Activated T-cell treated with anti-CD3 and anti-CD28 coated beads for 1 hour (primary cell): Measurements from ENCODE around the gene MYBPC1.

Experiments
- DNase-seq: peaks from one replicate; pipeline ENCODE4 v3.0.0-alpha.2; 2020; ENCODE audit warnings: low read depth

MYBPC1 gene

DNA sequence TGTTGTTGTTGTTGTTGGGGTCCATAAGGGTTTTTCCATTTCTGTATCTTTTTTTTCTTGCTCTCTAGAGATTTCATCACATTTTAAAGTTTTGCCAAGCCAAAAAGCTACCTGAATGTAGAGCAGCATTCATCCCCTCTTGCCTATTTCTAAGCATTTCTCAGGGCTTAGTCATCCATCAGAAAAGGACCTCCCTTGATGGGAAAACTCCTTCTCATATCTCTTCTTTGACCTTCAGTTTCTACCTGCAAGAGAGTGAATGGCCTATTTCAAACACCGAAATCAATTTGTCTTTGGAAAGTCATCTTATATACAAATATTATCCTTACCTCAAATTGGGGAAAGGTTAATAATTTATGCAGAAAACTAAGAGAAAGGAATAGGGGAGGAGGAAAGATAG is 4.5 kb downstream of the MYBPC1 start:
- no peak for DNase-seq

DNA sequence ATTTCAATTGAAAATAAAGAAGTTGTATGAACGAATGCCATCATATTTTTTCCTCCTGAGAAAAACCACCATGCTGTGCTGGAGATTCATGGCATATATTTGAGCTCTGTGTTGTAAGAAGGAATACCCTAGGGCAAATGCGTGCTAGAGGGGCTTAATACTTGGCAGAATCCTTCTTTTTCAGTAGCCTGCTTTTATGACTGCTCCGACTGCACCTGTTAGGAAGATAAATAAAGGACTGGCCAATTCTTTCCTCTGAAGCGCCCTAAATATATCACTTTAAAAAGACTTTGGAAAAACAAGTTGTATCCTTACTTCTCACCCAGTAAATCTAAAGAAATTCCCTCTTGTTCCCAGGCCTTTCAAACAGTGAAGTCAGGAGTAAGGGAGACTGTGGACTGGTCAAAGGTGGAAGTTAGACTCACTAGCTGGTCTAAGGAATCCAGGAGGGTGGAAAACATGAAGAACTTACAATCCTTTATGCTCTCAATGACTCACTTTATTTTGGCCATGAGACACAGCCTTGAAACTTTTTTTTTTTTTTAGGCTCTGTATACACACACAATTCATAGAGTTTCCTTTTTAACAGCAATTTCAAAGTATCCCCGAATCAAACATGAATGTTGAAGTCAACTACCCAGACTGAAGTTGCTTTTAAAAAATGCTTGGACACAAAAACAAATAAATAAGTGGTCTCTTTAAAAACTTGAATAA is 5.2 kb downstream of the MYBPC1 start:
- DNase-seq, result no peak

DNA sequence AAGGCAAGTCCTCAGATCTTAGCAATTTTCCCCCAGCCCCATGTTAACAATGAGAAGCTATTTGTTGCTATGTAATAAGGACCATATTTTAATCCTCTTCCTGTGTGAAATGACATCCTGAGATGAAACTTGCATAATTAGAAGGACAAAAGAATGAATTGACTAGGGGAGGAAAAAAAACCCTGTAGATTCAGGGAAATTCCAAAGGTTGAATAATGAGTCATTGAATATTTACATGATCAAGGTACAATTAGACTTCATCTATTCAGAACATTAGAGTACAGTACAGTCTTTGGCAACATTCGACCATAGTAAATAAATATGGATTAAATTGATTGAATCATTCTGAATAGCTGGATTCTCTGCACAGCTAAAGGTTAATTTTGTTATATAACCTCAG is 9.4 kb downstream of the MYBPC1 start:
- DNase-seq, result no peak

DNA sequence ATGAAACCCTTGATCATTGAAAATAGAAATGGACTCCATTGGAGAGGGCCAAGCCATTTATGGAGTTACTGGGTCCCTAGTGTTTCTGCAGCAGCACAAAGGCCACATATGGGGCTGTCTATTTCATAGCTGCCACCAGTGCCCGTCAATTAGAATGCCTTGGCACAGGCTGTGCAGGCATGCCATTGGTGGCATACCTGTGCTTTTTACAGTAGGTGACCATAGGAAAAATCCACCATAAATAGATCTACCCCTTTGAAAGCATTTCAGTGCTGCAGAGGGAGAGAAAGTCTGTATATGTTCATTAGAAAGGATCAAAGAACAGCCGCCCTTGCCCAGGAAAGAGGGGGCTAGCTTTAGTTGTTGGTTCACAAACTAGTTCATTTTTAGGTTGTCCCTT is 13.1 kb downstream of the MYBPC1 start:
- DNase-seq, result no peak

DNA sequence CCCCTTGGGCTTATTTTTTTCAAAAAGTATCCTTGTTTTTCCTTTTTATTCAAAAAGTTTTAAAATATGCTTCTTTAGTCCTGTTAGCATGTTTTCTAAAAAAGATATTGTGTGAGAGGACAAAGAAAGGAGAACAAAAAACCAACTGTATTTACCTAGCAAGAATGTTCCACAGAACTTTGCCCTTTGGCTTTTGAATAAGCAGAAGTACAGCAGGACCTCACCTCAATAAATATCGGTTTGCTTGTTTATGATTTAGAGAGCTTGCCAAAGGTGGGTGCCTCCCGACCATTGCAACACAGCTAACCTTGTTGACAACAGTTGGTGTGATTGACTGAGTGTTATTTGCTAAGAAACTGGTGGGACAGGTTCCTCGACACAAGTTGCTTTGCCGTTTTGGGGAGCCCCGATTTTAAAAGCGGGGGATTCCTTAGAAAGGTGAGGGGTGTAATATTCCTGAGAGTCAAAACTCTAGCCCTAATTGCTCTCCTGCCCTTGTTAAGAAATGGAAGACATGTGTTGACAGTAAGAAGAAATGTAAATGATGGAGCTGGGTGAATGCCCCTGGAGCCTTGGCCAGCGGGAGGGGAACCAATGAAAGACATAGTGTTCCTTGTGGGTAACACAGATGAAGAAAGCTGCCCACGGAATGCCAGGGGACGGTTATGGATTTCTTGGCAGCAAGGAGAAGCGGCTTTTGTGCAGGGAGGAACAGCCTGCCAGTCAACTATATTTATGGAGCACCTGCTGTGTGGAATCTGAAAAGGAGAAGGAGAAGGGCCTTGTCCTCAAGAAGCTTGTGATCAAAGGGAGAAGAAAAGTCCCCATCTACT is 13.7 kb downstream of the MYBPC1 start:
- DNase-seq, result no peak

DNA sequence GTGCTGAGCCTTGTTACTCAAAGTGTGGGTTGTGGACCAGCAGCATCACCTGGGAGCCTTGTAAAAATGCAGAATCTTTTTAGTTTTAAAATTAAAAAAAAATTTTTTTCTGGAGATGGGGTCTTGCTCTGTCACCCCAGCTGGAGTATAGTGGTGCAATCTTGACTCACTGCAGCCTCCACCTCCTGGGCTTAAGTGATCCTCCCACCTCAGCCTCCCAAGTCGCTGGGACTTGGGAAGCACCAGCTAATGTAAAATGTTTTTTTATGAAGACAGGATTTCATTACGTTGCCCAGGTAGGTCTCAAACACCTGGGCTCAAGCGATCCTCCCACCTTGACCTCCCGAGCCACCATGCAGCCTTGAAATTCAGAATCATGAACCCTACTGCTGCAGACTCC is 14.4 kb downstream of the MYBPC1 start:
- no peak for DNase-seq

DNA sequence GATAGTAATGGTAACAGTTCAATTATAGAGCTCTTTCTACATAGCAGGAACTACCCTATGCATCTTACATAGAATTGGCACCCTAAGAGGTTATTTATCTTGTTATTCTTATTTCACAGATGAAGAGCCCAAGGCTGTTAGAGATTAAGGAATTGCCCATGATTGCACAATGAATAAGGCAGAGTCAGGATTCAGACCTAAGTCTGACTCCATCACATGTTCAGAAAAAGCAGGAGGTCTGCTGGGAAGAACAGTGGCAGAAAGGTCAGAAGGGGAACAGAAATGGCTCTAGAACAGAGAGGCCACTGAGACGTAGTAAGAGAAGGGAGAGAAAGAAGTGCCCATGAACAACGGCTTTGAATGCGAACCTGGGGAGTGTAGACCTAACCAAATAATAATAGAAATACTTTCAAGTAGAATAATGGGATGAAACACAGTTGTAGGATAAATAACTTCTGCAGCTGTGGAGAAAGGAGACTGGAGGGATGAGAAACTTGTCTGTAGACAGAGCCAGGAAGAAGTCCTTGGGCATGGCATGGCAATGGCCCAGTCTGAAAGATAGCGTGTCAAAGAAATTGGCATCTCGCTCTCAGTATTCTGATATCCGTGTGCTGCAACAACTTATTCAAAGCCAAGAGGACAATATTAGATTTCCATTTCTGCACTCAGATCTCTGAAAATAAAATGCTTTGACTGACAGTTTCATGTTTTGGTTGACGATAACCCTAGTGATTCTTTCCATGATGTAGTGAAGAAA is 17.6 kb downstream of the MYBPC1 start:
- DNase-seq, result no peak

DNA sequence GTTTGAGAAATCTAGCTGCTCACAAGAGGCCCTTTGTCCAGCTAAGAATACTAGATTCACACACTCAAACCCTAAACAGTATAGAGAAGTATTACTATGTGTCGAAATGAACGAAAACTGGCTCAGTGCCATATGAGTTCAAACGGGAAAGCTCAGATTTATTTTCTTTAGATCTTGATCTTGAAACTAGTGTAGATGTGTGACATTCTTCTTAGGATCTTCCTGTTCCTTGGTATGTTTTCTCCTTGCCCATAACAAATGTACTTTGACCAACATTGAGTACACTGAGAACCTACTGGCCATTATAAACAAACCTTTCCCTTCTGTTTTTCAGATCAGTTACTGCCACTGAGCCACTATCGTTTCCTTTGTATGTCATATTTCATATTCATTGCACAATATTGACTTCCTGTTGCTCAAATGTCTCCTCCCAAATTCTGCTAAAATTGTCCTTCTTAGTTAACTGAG is 21.3 kb downstream of the MYBPC1 start:
- no peak for DNase-seq

DNA sequence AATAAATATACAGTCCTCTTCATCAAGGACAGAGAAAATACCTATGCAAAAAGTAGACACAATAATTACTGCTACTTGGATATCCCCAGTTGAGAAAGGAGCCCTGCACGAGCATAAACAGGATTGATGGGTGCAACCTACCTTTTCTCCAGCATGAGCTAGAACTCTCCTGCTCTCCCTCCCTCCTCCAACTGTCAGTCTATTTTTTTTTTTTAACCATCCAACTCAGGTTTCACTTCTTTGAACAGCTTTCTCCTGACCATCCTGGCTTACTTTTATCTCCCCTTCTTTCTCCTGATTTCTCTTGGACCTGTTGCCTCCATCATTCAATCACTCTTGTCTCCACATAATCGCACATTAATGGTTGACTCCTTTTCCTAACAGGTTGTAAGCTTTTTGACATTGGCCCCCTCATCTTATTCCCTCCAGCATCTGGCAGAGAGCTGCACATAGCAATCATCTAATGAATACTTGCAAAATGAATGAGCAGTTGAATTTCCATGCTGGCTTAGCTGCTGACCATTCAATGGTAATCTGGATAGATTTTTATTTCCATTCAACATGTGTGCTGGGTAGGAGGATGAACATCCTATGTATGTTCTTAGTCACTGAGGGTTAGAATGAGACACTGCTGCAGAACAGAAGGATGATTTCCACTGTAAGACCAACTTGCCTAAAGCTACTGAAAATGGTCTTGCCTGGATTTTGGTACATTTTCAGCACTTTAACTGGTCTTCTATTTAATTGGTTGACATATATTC is 24.4 kb downstream of the MYBPC1 start:
- DNase-seq, result no peak

DNA sequence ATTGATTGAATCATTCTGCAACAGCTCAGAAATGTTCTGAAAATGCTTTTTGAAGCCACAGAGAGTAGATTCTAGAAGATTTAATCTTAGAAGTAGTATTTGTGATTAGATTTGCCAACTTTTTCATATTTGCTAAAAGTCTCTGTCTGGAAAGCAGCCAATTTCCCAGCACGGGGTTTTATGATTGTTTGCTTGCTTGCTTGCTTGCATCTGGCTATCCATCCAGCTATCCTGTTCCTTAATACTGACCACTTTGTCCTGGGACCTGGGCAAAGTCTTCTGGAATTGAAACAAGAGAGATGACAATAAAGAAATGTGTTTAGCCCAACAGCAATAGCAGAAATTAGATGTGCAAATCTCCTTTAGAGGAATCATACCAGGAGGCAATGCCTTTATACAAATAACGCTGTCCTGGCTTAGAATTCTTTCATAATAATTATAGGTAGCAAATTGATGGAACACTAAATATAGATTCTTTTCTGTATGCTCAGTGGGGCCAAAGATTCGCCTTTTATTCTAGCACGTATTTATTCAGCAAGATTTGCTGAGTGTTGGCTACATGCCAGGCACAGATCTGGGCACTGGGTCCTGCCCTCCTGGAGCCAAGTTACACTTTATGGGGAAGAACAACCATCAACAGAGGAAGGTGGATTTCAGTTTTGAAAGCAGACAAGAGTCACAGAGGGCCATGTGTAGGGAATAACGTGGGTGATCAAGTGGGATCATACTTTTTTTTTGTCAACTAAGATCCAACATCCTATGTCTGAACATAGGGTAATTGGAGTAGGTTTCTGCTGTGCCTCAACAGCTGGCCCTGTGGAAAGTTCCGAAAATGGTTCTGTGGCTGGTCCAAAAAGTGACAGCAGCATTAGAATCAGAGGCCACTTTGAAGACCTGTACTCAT is 25.3 kb downstream of the MYBPC1 start:
- no peak for DNase-seq

DNA sequence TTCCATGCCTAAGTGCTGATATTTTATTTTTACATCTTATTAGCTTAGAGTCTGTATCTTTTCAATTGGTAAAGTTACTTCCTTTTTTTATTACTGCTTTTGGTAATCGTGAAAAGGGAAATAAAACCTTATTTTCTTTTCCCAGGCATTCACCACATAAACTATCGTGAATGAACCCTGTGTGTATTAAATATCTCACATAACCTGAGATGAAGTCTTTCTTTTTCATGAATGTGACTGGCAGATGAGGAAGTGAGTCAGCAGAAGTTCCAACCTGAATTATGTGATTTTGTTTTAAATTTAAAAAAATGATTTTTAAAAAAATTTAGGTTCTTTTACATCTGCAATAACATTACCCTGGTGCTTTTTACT is 26.0 kb downstream of the MYBPC1 start:
- no peak for DNase-seq

DNA sequence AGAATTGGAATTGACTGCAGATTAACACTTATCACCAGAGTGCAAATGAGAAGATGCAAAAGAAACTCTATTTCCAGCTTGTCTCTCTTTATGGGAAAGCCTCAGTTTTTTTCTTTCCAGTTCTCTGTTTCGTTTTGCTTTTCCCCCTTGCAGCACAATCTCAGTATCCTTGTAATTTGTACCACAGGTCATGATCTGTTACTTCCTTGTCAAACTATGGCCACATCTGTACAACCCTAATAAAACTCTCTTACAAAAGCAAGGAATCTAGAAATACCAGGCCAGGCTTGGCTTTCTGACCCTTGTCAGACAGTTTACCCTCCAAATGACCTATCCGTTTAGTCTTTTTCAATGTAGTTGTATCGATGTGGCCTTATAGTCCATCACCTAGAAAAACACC is 33.9 kb downstream of the MYBPC1 start:
- DNase-seq, result no peak

DNA sequence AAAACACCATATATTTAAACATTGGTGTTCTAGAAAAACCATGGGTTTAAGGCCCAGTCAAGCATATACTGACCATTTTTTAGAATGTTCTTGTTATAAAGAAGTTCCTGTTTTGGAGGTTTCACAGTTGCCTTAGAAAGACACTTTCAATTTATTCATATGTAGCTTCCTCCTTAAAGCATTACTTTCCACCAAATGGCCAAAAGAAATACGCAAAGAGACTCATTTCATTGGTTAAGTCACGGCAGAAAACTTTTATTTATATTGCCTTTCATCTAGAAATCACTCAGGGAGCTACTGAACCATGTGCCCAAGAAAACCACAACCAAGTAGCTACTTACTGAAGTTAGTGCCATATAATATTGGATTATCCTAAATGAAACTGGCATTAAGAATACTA is 40.0 kb downstream of the MYBPC1 start:
- no peak for DNase-seq

DNA sequence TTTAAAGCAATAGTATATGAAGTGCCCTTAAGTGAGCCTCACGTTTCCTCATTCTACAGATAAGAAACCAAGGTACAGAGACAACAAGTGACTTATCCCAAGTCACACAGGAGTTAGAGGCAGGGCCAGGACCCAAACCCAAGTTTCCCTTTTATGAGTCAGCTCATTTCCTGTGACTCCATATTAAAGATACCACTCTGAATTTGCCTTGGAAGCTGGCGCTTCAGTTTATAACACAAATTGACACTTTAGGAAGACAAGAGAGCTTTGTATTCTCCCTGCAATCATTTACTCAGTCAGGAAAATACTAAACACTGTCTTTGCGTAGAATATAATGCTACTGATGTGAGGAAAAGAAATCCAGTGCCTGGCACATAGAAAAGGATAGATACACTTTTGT is 43.2 kb downstream of the MYBPC1 start:
- no peak for DNase-seq

DNA sequence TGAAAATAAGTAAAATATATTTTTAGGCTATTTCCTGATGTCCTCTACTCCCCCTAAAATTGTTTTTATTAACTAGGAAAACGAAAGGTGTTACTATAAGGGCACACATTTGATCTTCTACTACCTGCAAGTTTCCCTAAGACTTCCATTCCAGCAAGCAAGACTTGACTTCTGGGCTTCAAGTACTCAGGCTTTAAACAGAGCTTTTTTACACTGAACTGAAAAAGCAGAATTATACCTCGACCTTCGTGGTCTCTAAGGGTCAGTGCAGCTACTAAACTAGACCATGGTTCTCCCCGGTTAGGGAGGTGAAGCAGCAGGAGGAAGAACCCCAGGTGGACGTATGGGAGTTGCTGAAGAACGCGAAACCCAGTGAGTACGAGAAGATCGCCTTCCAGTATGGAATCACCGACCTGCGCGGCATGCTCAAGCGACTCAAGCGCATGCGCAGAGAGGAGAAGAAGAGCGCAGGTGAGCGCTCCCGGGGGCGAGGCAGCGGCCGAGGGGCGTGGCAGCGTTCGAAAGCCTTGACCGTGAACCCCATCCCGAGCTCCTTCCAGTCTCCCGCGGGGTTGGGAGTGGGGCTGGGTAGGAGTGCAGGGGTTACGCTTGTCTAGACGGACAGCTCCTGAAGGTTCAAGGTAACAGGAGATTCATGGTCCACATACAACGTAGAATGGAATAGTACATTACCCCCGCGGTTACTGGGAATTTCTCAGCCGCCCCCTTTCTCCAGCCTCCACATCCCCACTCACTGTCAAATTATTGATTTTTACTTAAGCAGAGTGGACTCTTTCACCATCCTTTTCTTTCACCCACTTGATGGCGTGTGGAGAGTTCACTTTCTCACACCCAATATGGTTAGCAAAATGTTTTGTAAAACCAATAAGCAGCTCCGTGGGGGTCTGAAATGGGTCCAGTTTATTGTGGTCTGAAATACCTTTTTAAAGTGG is 47.6 kb downstream of the MYBPC1 start:
- no peak for DNase-seq

DNA sequence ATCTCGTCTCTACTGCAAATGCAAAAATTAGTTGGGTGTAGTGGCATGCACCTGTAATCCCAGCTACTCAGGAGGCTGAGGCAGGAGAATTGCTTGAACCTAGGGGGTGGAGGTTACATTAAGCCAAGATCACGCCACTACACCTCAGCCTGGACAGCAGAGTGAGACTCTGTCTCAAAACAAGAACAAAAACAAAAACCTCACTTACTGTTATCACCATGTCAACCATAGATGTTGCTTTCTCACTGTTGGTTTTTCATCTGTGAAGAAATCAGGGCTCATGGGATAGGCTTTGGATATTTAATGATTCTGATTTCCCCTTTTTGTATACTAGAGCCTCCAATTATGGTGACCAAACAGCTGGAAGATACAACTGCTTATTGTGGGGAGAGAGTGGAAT is 52.9 kb downstream of the MYBPC1 start:
- DNase-seq, result no peak

DNA sequence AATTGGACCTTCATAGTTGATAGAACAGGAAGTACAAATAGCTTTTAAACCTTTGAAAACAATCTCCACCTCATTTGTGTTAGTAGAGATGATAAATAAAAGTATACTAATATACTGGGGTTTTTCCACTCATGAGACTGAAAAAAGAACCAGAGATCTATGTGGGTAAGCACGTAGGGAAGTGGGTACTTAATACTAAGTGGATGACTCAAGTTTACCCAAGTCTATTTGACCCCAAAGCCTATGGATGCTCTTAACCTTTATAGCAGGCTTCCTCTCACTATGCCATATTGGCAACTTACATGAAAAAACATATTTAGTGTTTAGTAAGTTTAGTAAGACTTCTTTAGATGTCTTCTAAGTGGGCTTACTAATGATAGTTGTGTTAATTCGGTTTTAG is 53.4 kb downstream of the MYBPC1 start:
- no peak for DNase-seq

DNA sequence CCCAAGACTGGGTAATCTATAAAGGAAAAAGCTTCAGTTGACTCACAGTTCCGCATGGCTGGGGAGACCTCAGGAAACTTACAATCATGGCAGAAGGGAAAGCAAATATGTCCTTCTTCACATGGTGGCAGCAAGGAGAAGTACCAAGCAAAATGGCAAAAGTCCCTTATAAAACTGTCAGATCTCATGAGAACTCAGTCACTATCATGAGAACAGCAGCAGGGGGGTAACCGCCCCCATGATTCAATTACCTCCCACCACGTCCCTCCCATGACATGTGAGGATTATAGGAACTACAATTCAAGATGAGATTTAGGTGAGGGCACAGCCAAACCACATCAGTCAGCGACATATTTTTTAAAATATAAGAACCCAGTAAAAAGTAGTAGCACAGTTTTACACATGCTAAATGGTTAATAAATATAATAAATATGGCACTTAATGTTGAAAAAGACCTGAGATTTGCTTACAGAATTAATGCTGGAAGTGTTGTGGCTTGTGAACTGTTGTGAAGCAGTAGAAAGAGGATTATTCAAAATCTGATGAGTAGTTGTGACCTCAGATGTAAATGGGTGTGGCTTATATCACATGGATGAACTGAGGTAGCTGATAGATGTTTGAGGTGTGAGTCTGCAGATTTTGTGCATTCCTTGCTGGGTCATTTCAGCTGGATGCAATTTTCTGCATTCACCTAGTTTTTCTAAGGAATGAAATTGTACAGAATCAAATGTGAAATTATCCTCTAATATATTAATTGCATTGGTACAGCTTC is 55.8 kb downstream of the MYBPC1 start:
- DNase-seq, result no peak

DNA sequence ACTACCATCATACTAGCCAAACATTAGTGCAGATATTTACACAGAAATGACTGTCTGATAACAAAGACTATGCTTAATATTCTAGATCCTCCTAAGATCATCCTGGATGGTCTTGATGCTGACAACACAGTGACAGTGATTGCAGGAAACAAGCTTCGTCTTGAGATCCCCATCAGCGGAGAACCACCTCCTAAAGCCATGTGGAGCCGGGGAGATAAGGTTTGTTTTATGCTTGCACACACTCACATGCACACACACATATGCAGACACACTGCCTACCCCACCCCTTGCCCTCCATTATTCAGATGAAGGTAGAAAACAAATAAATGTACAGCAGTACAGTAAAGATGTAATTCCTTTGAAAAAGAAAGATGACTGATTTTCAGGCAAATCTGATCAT is 58.3 kb downstream of the MYBPC1 start:
- DNase-seq, result no peak
